GM12878 (cell line): Measurements from ENCODE around the gene PARK7. TPM values are rescaled to one million over a fixed set of nuclear protein-coding genes. Genes with fewer than 3 reads are reported as not detected.

Source experiments
- ATAC-seq: fragments of 200-7000 bp; cut with Tn5 transposase; 3 replicates; pipeline ENCODE4 v1.9.1; 2020; ENCODE audit warnings: mild to moderate bottlenecking, moderate library complexity
- BruUV-seq: library from RNA; stranded (reverse); fragments of 400-500 nt; replicated peaks from 2 replicates; lab custom pipeline; 2021; lab: Mats Ljungman, UMichigan
- CTCF ChIA-PET: fragments of 300-600 bp; sonication (Branson Sonifier 250); formaldehyde crosslinking; extraction: SDS; loops from one replicate; lab custom pipeline; 2021; ENCODE audit warnings: inconsistent platforms; lab: Yijun Ruan, JAX
- POLR2A ChIA-PET: fragments of 350-600 bp; formaldehyde crosslinking; extraction: SDS; loops from one replicate; lab custom pipeline; 2021; ENCODE audit warnings: inconsistent platforms; lab: Charles Lee
- RAD21 ChIA-PET: fragments of 300-600 bp; sonication (Branson Sonifier 250); formaldehyde crosslinking; loops from one replicate; lab custom pipeline; 2023; ENCODE audit warnings: antibody characterized with exemption; ENCODE audit not compliant: unreplicated experiment; lab: Charles Lee
- SMC1A ChIA-PET: fragments of 300-600 bp; sonication (Branson Sonifier 250); formaldehyde crosslinking; loops from one replicate; lab custom pipeline; 2023; ENCODE audit not compliant: unreplicated experiment, uncharacterized antibody; lab: Charles Lee
- DNase-seq: peaks from one replicate; pipeline ENCODE4 v3.0.0-alpha.2; 2011; ENCODE audit warnings: low read depth, low spot score
- FAIRE-seq: peaks from 3 replicates; lab custom pipeline; 2011; peaks lifted over from hg19 to GRCh38; lab: Jason Lieb, UNC
- H2AFZ ChIP-seq: 2 replicates; pipeline ENCODE4 v1.6.0; 2011; ENCODE audit warnings: low read depth, low read length, control low read depth; ENCODE audit not compliant: control insufficient read depth
- H3K27ac ChIP-seq: 2 replicates; pipeline ENCODE4 v1.5.1; 2011; ENCODE audit warnings: control low read depth; ENCODE audit not compliant: control insufficient read depth, insufficient read depth
- H3K27me3 ChIP-seq, 2 experiments: replicated peaks in 1 of 2; 2 replicates each; pipeline versions ENCODE4 v1.6.0 to v1.6.1; 2011; ENCODE audit warnings: low read length in 1 of 2; ENCODE audit not compliant: control insufficient read depth in 2 of 2, insufficient read depth in 2 of 2
- H3K36me3 ChIP-seq, 2 experiments: 2 replicates each; pipeline ENCODE4 v1.5.1; 2011; ENCODE audit warnings: low read length in 1 of 2; ENCODE audit not compliant: control insufficient read depth in 2 of 2, insufficient read depth in 2 of 2
- H3K4me1 ChIP-seq: 2 replicates; pipeline ENCODE4 v1.6.1; 2011; ENCODE audit warnings: mild to moderate bottlenecking, low read length, moderate library complexity, mixed read lengths; ENCODE audit not compliant: control insufficient read depth, insufficient read depth
- H3K4me2 ChIP-seq: 2 replicates; pipeline ENCODE4 v1.6.0; 2011; ENCODE audit warnings: control low read depth; ENCODE audit not compliant: control insufficient read depth, insufficient read depth
- H3K4me3 ChIP-seq: fragments of 200-600 bp; sonication (generic); 2 replicates; pipeline ENCODE4 v1.5.1; 2016
- H3K79me2 ChIP-seq: 2 replicates; pipeline ENCODE4 v1.6.0; 2011; ENCODE audit warnings: low read length; ENCODE audit not compliant: control insufficient read depth, insufficient read depth
- H3K9ac ChIP-seq: 2 replicates; pipeline ENCODE4 v1.8.0; 2011; ENCODE audit warnings: low read length, control low read depth, mixed read lengths; ENCODE audit not compliant: control insufficient read depth, insufficient read depth
- H3K9me3 ChIP-seq: replicated peaks from 3 replicates; pipeline ENCODE4 v1.5.1; 2011; ENCODE audit warnings: mild to moderate bottlenecking, low read length; ENCODE audit not compliant: control insufficient read depth, insufficient read depth
- H4K20me1 ChIP-seq: 2 replicates; pipeline ENCODE4 v1.6.0; 2011; ENCODE audit not compliant: control insufficient read depth, insufficient read depth
- BCL11A ChIP-seq: IDR thresholded peaks from 2 replicates; pipeline ENCODE4 v1.6.1; 2011; ENCODE audit warnings: low read depth, low read length
- BHLHE40 ChIP-seq, 2 experiments: fragments of 450-650 bp in 1 of 2; IDR thresholded peaks; 2 replicates each; pipeline ENCODE4 v1.6.1; 2011 to 2017; ENCODE audit warnings: low read depth in 2 of 2, borderline replicate concordance in 1 of 2, improper control_type of control experiment in 1 of 2, low read length in 1 of 2, mild to moderate bottlenecking in 1 of 2
- IKZF1 ChIP-seq: fragments of 450-650 bp; conservative IDR thresholded peaks from 2 replicates; pipeline ENCODE4 v1.6.1; 2017; ENCODE audit warnings: antibody characterized with exemption, mild to moderate bottlenecking
- RAD51 ChIP-seq: fragments of 450-650 bp; IDR thresholded peaks from 2 replicates; pipeline ENCODE4 v1.6.1; 2016; ENCODE audit warnings: moderate library complexity, mild to moderate bottlenecking, inconsistent platforms
- SPI1 ChIP-seq: IDR thresholded peaks from 2 replicates; pipeline ENCODE4 v1.6.1; 2011; ENCODE audit warnings: low read depth, mild to moderate bottlenecking, low read length, moderate library complexity, borderline replicate concordance; ENCODE audit not compliant: insufficient read depth
- SUPT20H ChIP-seq: IDR thresholded peaks from 2 replicates; pipeline ENCODE4 v1.6.1; 2011; ENCODE audit warnings: low read depth, mild to moderate bottlenecking, low read length, moderate library complexity, borderline replicate concordance; ENCODE audit not compliant: control insufficient read depth
- TAF1 ChIP-seq: IDR thresholded peaks from 2 replicates; pipeline ENCODE4 v1.6.1; 2011; ENCODE audit warnings: mild to moderate bottlenecking, low read depth, low read length, borderline replicate concordance
- TCF7 ChIP-seq: IDR thresholded peaks from 2 replicates; pipeline ENCODE4 v1.6.1; 2014; ENCODE audit warnings: antibody characterized with exemption, borderline replicate concordance
- YY1 ChIP-seq: IDR thresholded peaks from 2 replicates; pipeline ENCODE4 v1.6.1; 2011; ENCODE audit warnings: low read depth, mild to moderate bottlenecking, low read length
- ZSCAN29 ChIP-seq: fragments of 450-650 bp; IDR thresholded peaks from 2 replicates; pipeline ENCODE4 v1.6.1; 2017; ENCODE audit warnings: mild to moderate bottlenecking, moderate library complexity
- in situ Hi-C: fragments of 300-500 bp; cut with MboI; formaldehyde crosslinking; loops from 9 replicates; pipeline ENCODE4 v1.14.3; 2018; ENCODE audit warnings: mixed read lengths
- intact Hi-C: fragments of 100-400 bp; cut with micrococcal nuclease; formaldehyde crosslinking; loops from one replicate; pipeline ENCODE4 v1.14.2; 2022; ENCODE audit not compliant: unreplicated experiment
- polyA plus RNA-seq, 11 experiments: library from polyadenylated mRNA; depleted of rRNA in 4 of 11; unstranded in 6 of 11; stranded (reverse) in 5 of 11; fragments of >200 nt; fragmentation: Nextera tagmentation in 4 of 11; fragmentation: Illumina TruSeq in 1 of 11; extraction: Ambion mirVana in 4 of 11; extraction: Trizol in 1 of 11; gene quantifications; 1 replicate in 1 of 11; 2 replicates in 10 of 11; pipeline versions ENCODE4 v1.2.1 to v1.2.3, GENCODE V29; 2011 to 2016; ENCODE audit warnings: inconsistent platforms in 2 of 11, missing spikeins in 2 of 11, low read depth in 1 of 11
- total RNA-seq, 4 experiments: library from RNA; depleted of rRNA in 3 of 4; stranded (reverse); fragments of >200 nt in 3 of 4; fragmentation: Illumina TruSeq in 1 of 4; extraction: Trizol in 1 of 4; gene quantifications; 2 replicates each; pipeline versions ENCODE4 v1.2.1 to v1.2.3, GENCODE V29; 2013 to 2021

PARK7 gene
- total and polyA plus RNA-seq, 10 of the 15 experiments (the other 5 are each of a cell fraction or from before 2014, with no cell fraction given) = 267 to 1,056 (median 495) TPM

- Histone ChIP-seq H3K27ac (no peak overlapping the region), H3K36me3 (peaks cover 0 to 3% of the 10 kb centered on the region in 2 experiments; a peak in 2 of 4 replicates), H3K9ac (no peak overlapping the region), H3K9me3 (no peaks in the 10 kb centered on the region), H3K4me1 (no peaks in the 10 kb centered on the region), H2AFZ (no peak overlapping the region), H3K4me2 (no peak overlapping the region), H4K20me1 (no peaks in the 10 kb centered on the region), H3K27me3 (no peaks in the 10 kb centered on the region), H3K79me2 (no peaks in the 10 kb centered on the region), H3K4me3 (no peak overlapping the region)
- BruUV-seq = no TSS peak
- no peak for TF ChIP-seq TAF1
- TF ChIP-seq ZSCAN29 = no peak
- TF ChIP-seq SUPT20H = no peak
- TF ChIP-seq YY1 = no peak
- TF ChIP-seq BCL11A = no peak
- no peak for TF ChIP-seq SPI1
- no peak for TF ChIP-seq IKZF1
- no peak for TF ChIP-seq RAD51
- no peak for TF ChIP-seq TCF7
- TF ChIP-seq BHLHE40 (IDR thresholded peaks at IDR 0.05; ENCODE audit: borderline replicate concordance in 1 of 2, low read depth in 2 of 2, low read length in 1 of 2) = no peak
- ChIA-PET RAD21 (interaction anchor here (0.6 to 8.1 kb wide), 9 partner anchors 19 to 710 kb away, joined by 3 to 96 read pairs (median 4); no protein-coding TSS in a partner anchor), SMC1A (interaction anchor here (0.6 to 10.0 kb wide), 10 partner anchors 12 to 332 kb away, joined by 3 to 79 read pairs (median 6); no protein-coding TSS in a partner anchor), CTCF (interaction anchor here (0.6 to 11.7 kb wide), 15 partner anchors 9 to 898 kb away, joined by 3 to 263 read pairs (median 5); no protein-coding TSS in a partner anchor), POLR2A (interaction anchor here (0.6 kb wide), 1 partner anchor 139 kb away, joined by 3 read pairs; no protein-coding TSS in a partner anchor)
- ATAC-seq (no peak), DNase-seq (no peak), FAIRE-seq (no peak)
- intact Hi-C loops = loop anchor here (5.0 kb wide), 1 partner anchor 35 kb away; no protein-coding TSS in a partner anchor
- in situ Hi-C loops = loop anchor here (10.0 kb wide), 1 partner anchor 328 kb away; no protein-coding TSS in a partner anchor
Observed at GRCh38 chr1:8016895-8017241, 55.4 kb downstream of the PARK7 start.
